IMR-90 (cell line): Measurements from ENCODE around the gene RAD1. TPM values are rescaled to one million over a fixed set of nuclear protein-coding genes. Genes with fewer than 3 reads are reported as not detected.

Experiments used
- ATAC-seq: fragments of 200-7000 bp; cut with Tn5 transposase; 2 replicates; pipeline ENCODE4 v1.9.1; 2020; ENCODE audit warnings: low read depth, mild to moderate bottlenecking, moderate library complexity
- BruUV-seq: library from RNA; stranded (reverse); fragments of 400-500 nt; replicated peaks from 2 replicates; lab custom pipeline; 2021; lab: Mats Ljungman, UMichigan
- CTCF ChIA-PET: fragments of 300-600 bp; formaldehyde crosslinking; extraction: SDS; loops from one replicate; lab custom pipeline; 2021; ENCODE audit warnings: antibody characterized with exemption; lab: Yijun Ruan, JAX
- POLR2A ChIA-PET: fragments of 300-600 bp; sonication (Branson Sonifier 250); formaldehyde crosslinking; loops from one replicate; lab custom pipeline; 2022; ENCODE audit warnings: antibody characterized with exemption; ENCODE audit not compliant: unreplicated experiment; lab: Charles Lee
- DNase-seq: peaks from one replicate; pipeline ENCODE4 v3.0.0; 2013
- H2AFZ ChIP-seq: replicated peaks from 2 replicates; pipeline ENCODE3; 2013; ENCODE audit warnings: low read length, mild to moderate bottlenecking; ENCODE audit not compliant: poor library complexity
- H2AK5ac ChIP-seq: 2 replicates; pipeline ENCODE4 v1.6.1; 2013; ENCODE audit warnings: low read depth, low read length, inconsistent platforms
- H2AK9ac ChIP-seq: replicated peaks from 2 replicates; pipeline ENCODE3; 2013; ENCODE audit warnings: mild to moderate bottlenecking, low read depth, low read length, moderate library complexity; ENCODE audit not compliant: poor library complexity
- H2BK120ac ChIP-seq: 2 replicates; pipeline ENCODE4 v1.6.1; 2013; ENCODE audit warnings: low read depth, low read length, inconsistent platforms
- H2BK15ac ChIP-seq: 3 replicates; pipeline ENCODE4 v1.6.1; 2013; ENCODE audit warnings: low read depth, low read length, inconsistent platforms
- H2BK20ac ChIP-seq: 2 replicates; pipeline ENCODE4 v1.6.1; 2013; ENCODE audit warnings: low read depth, mild to moderate bottlenecking, inconsistent platforms, low read length, moderate library complexity
- H2BK5ac ChIP-seq: 2 replicates; pipeline ENCODE4 v1.6.1; 2013; ENCODE audit warnings: mild to moderate bottlenecking, low read depth, low read length, inconsistent platforms; ENCODE audit not compliant: poor library complexity, severe bottlenecking
- H3K14ac ChIP-seq: replicated peaks from 2 replicates; pipeline ENCODE4 v1.6.1; 2013; ENCODE audit warnings: low read depth, low read length, inconsistent platforms
- H3K18ac ChIP-seq: 2 replicates; pipeline ENCODE4 v1.6.1; 2013; ENCODE audit warnings: low read depth, low read length, control low read depth
- H3K23ac ChIP-seq: 2 replicates; pipeline ENCODE4 v1.6.1; 2013; ENCODE audit warnings: low read depth, low read length, inconsistent platforms
- H3K27ac ChIP-seq: 2 replicates; pipeline ENCODE4 v1.5.1; 2013; ENCODE audit warnings: mild to moderate bottlenecking, control low read depth, low read length; ENCODE audit not compliant: insufficient read depth
- H3K27me3 ChIP-seq: 2 replicates; pipeline ENCODE4 v1.6.1; 2013; ENCODE audit warnings: low read length; ENCODE audit not compliant: control insufficient read depth, insufficient read depth
- H3K36me3 ChIP-seq: 2 replicates; pipeline ENCODE4 v1.6.1; 2013; ENCODE audit warnings: low read length, mixed read lengths; ENCODE audit not compliant: control insufficient read depth, insufficient read depth
- H3K4ac ChIP-seq: 2 replicates; pipeline ENCODE4 v1.6.1; 2013; ENCODE audit warnings: low read depth, low read length, inconsistent platforms
- H3K4me1 ChIP-seq: 2 replicates; pipeline ENCODE4 v1.6.1; 2013; ENCODE audit warnings: low read length, mixed read lengths; ENCODE audit not compliant: control insufficient read depth, insufficient read depth
- H3K4me2 ChIP-seq: 2 replicates; pipeline ENCODE4 v1.6.1; 2013; ENCODE audit warnings: low read depth, mild to moderate bottlenecking, control low read depth, low read length, moderate library complexity
- H3K4me3 ChIP-seq: 2 replicates; pipeline ENCODE4 v1.5.1; 2013; ENCODE audit warnings: low read depth, mild to moderate bottlenecking, control low read depth, low read length, moderate library complexity; ENCODE audit not compliant: insufficient read depth
- H3K56ac ChIP-seq: 2 replicates; pipeline ENCODE4 v1.6.1; 2013; ENCODE audit warnings: low read length, inconsistent platforms; ENCODE audit not compliant: insufficient read depth; ENCODE audit errors: extremely low read depth
- H3K79me1 ChIP-seq, 2 experiments: 2 replicates each; pipeline ENCODE4 v1.6.1; 2013; ENCODE audit warnings: low read length in 2 of 2, inconsistent platforms in 1 of 2, low read depth in 1 of 2
- H3K9ac ChIP-seq: 2 replicates; pipeline ENCODE4 v1.6.1; 2013; ENCODE audit warnings: low read depth, low read length, control low read depth
- H3K9me1 ChIP-seq: 2 replicates; pipeline ENCODE4 v1.6.1; 2013; ENCODE audit warnings: low read length, inconsistent platforms; ENCODE audit not compliant: insufficient read depth
- H3K9me3 ChIP-seq: 2 replicates; pipeline ENCODE4 v1.6.1; 2013; ENCODE audit warnings: low read length; ENCODE audit not compliant: control insufficient read depth, insufficient read depth
- H4K20me1 ChIP-seq: 2 replicates; pipeline ENCODE4 v1.6.1; 2013; ENCODE audit warnings: low read length, inconsistent platforms; ENCODE audit not compliant: insufficient read depth
- H4K5ac ChIP-seq: 2 replicates; pipeline ENCODE4 v1.6.1; 2013; ENCODE audit warnings: mild to moderate bottlenecking, low read depth, low read length, control low read depth
- H4K8ac ChIP-seq, 2 experiments: 2 replicates each; pipeline ENCODE4 v1.6.1; 2013; ENCODE audit warnings: low read depth in 2 of 2, low read length in 2 of 2, control low read depth in 1 of 2, inconsistent platforms in 1 of 2
- H4K91ac ChIP-seq: 2 replicates; pipeline ENCODE4 v1.6.1; 2013; ENCODE audit warnings: low read depth, low read length, inconsistent platforms; ENCODE audit not compliant: insufficient read depth
- SMC3 ChIP-seq: fragments of 150-350 bp; IDR thresholded peaks from 2 replicates; pipeline ENCODE4 v1.6.1; 2016; ENCODE audit warnings: low read depth, mild to moderate bottlenecking, antibody characterized with exemption, low read length, moderate library complexity
- WGBS, 2 experiments: methylation state at CpG; one replicate each; pipeline versions ENCODE4 v1.1.5 to v1.1.7; 2013; ENCODE audit warnings: missing lambda C conversion rate in 2 of 2; ENCODE audit not compliant: insufficient read length in 1 of 2; ENCODE audit errors: extremely low coverage in 2 of 2; 5-methylcytosine and 5-hydroxymethylcytosine counted together
- dilution Hi-C: fragments of 300-500 bp; cut with HindIII; formaldehyde crosslinking; loops from one replicate; pipeline ENCODE4 v1.14.3; 2018; ENCODE audit warnings: low sequenced_read_pairs; ENCODE audit not compliant: unreplicated experiment
- in situ Hi-C: fragments of 300-500 bp; cut with MboI; formaldehyde crosslinking; loops from 3 replicates; pipeline ENCODE4 v1.14.3; 2019; ENCODE audit warnings: low sequenced_read_pairs, inconsistent platforms, mixed read lengths
- intact Hi-C: fragments of 100-400 bp; cut with micrococcal nuclease; formaldehyde crosslinking; loops from 2 replicates; pipeline ENCODE4 v1.10.0; 2022
- polyA plus RNA-seq, 3 experiments: library from polyadenylated mRNA; depleted of rRNA; stranded (reverse); fragments of >200 nt; gene quantifications; 2 replicates each; pipeline ENCODE4 v1.2.3, GENCODE V29; 2012; ENCODE audit warnings: low replicate concordance in 1 of 3
- total RNA-seq: library from RNA; depleted of rRNA; stranded (reverse); fragments of >200 nt; gene quantifications from 2 replicates; pipeline ENCODE4 v1.2.3, GENCODE V29; 2012

Gene RAD1
- total and polyA plus RNA-seq, 2 of the 4 experiments (the other 2 are of a cell fraction) = 18.5 to 21.5 TPM

GRCh38 chr5:34889394-34889793, 25.9 kb downstream of the RAD1 start:
- Histone ChIP-seq H3K27ac (no peak overlapping the region), H2AK9ac (no peak overlapping the region), H3K9me1 (no peaks in the 10 kb centered on the region), H3K9ac (no peak overlapping the region), H3K4me1 (no peaks in the 10 kb centered on the region), H3K18ac (no peak overlapping the region), H3K56ac (no peak overlapping the region), H4K8ac (no peak overlapping the region), H4K20me1 (no peaks in the 10 kb centered on the region), H2AK5ac (no peak overlapping the region), H3K4ac (no peak overlapping the region), H2BK5ac (no peak overlapping the region), H3K14ac (no peak overlapping the region), H3K9me3 (no peaks in the 10 kb centered on the region), H3K4me2 (no peak overlapping the region), H2BK20ac (no peak overlapping the region), H4K5ac (no peak overlapping the region), H2BK15ac (no peak overlapping the region), H2AFZ (no peak overlapping the region), H3K23ac (no peak overlapping the region), H3K36me3 (no peaks in the 10 kb centered on the region), H4K91ac (no peak overlapping the region), H2BK120ac (no peak overlapping the region), H3K27me3 (peaks cover 2% of the 10 kb centered on the region; the same call in 1 of the 2 replicates), H3K79me1 (no peaks in the 10 kb centered on the region), H3K4me3 (no peak overlapping the region)
- DNase-seq = no peak
- intact Hi-C loops (no loop called here), dilution Hi-C loops (no loop called here), in situ Hi-C loops (loop anchor here (25.0 kb wide), 1 partner anchor 902 kb away; the partner anchor contains the start of gene SLC45A2)
- WGBS, 2 experiments = no CpG with 5 or more reads among the region's 1 CpG
- BruUV-seq = no TSS peak
- ATAC-seq = no peak
- TF ChIP-seq SMC3 = no peak
- CTCF ChIA-PET = no interaction called here
- POLR2A ChIA-PET = no interaction called here
